ENCODE results near the gene ZFAND2A. TPM values are rescaled to one million over a fixed set of nuclear protein-coding genes. Genes with fewer than 3 reads are reported as not detected.
"Not testable (repeated sequence)": the region's sequence is repeated elsewhere in the genome, so short reads cannot be mapped to it uniquely, and the experiment has no call there.

The ZFAND2A gene
- total and polyA plus RNA-seq, 5 donors from 2014 or later: 37.2 to 95.9 (median 58.6) TPM

- H3K4me3 Mint-ChIP-seq: no peak overlapping the region
- H3K9me3 Mint-ChIP-seq: no peaks in the 10 kb centered on the region
- Histone ChIP-seq H3K4me3 (ENCODE audit: low read depth, low read length) (no peak overlapping the region), H3K4me1 (ENCODE audit: control insufficient read depth, insufficient read depth, low read length, poor library complexity, severe bottlenecking) (no peaks in the 10 kb centered on the region), H3K27ac (ENCODE audit: insufficient read depth, low read length, poor library complexity, severe bottlenecking) (no peak overlapping the region), H3K27me3 (ENCODE audit: control insufficient read depth, insufficient read depth, low read length) (no peaks in the 10 kb centered on the region), H3K9me3 (ENCODE audit: control insufficient read depth in 2 of 2, low read length in 2 of 2) (no peaks in the 10 kb centered on the region), H3K36me3 (ENCODE audit: control insufficient read depth, insufficient read depth, low read length) (no peaks in the 10 kb centered on the region)
- H3K27ac Mint-ChIP-seq: no peak overlapping the region
- no peaks in the 10 kb centered on the region for H3K27me3 Mint-ChIP-seq
- DNase-seq (no peak), ATAC-seq (ENCODE audit: low read depth in 2 of 2) (no peak)
- peaks cover 0 to 9% (median 5%) of the 10 kb centered on the region in 4 donors for H3K4me1 Mint-ChIP-seq
- no peaks in the 10 kb centered on the region for H3K36me3 Mint-ChIP-seq
These were observed 42.6 kb downstream of the ZFAND2A start for GRCh38 chr7:1117321-1117928.

GRCh38 chr7:1116383-1117008, 43.5 kb downstream of the ZFAND2A start:
- not testable (repeated sequence) for H3K27me3 Mint-ChIP-seq; H3K9me3 Mint-ChIP-seq; H3K4me3 Mint-ChIP-seq; H3K36me3 ChIP-seq (ENCODE audit: control insufficient read depth, insufficient read depth, low read length); H3K27ac Mint-ChIP-seq; DNase-seq; H3K36me3 Mint-ChIP-seq; H3K4me3 ChIP-seq (ENCODE audit: low read depth, low read length); H3K27ac ChIP-seq (ENCODE audit: insufficient read depth, low read length, poor library complexity, severe bottlenecking); H3K4me1 ChIP-seq (ENCODE audit: control insufficient read depth, insufficient read depth, low read length, poor library complexity, severe bottlenecking); H3K9me3 ChIP-seq (ENCODE audit: control insufficient read depth in 2 of 2, low read length in 2 of 2); H3K4me1 Mint-ChIP-seq; ATAC-seq (ENCODE audit: low read depth in 2 of 2); H3K27me3 ChIP-seq (ENCODE audit: control insufficient read depth, insufficient read depth, low read length)

- H3K4me1 Mint-ChIP-seq; H3K4me3 Mint-ChIP-seq; DNase-seq; H3K4me3 ChIP-seq (ENCODE audit: low read depth, low read length); H3K27ac Mint-ChIP-seq; H3K9me3 ChIP-seq (ENCODE audit: control insufficient read depth in 2 of 2, low read length in 2 of 2); H3K36me3 ChIP-seq (ENCODE audit: control insufficient read depth, insufficient read depth, low read length); H3K4me1 ChIP-seq (ENCODE audit: control insufficient read depth, insufficient read depth, low read length, poor library complexity, severe bottlenecking); H3K27ac ChIP-seq (ENCODE audit: insufficient read depth, low read length, poor library complexity, severe bottlenecking); H3K9me3 Mint-ChIP-seq; H3K36me3 Mint-ChIP-seq; H3K27me3 ChIP-seq (ENCODE audit: control insufficient read depth, insufficient read depth, low read length); H3K27me3 Mint-ChIP-seq; ATAC-seq (ENCODE audit: low read depth in 2 of 2): not testable (repeated sequence)
These were observed 44.6 kb downstream of the ZFAND2A start for GRCh38 chr7:1115171-1116045.

- Mint-ChIP-seq H3K36me3 (no peaks in the 10 kb centered on the region), H3K4me1 (peaks cover 0 to 9% (median 5%) of the 10 kb centered on the region in 4 donors), H3K27ac (no peak overlapping the region), H3K9me3 (no peaks in the 10 kb centered on the region), H3K4me3 (no peak overlapping the region), H3K27me3 (no peaks in the 10 kb centered on the region)
- H3K27ac ChIP-seq (ENCODE audit: insufficient read depth, low read length, poor library complexity, severe bottlenecking): no peak overlapping the region
- no peaks in the 10 kb centered on the region for H3K4me1 ChIP-seq (ENCODE audit: control insufficient read depth, insufficient read depth, low read length, poor library complexity, severe bottlenecking)
- no peaks in the 10 kb centered on the region for H3K9me3 ChIP-seq (ENCODE audit: control insufficient read depth in 2 of 2, low read length in 2 of 2)
- no peaks in the 10 kb centered on the region for H3K36me3 ChIP-seq (ENCODE audit: control insufficient read depth, insufficient read depth, low read length)
- H3K4me3 ChIP-seq (ENCODE audit: low read depth, low read length): no peak overlapping the region
- DNase-seq: no peak
- ATAC-seq (ENCODE audit: low read depth in 2 of 2): no peak
- H3K27me3 ChIP-seq (ENCODE audit: control insufficient read depth, insufficient read depth, low read length): no peaks in the 10 kb centered on the region
These were observed 45.5 kb downstream of the ZFAND2A start for GRCh38 chr7:1114505-1114904.

- no peaks in the 10 kb centered on the region for H3K27me3 ChIP-seq (ENCODE audit: control insufficient read depth, insufficient read depth, low read length)
- no peaks in the 10 kb centered on the region for H3K4me1 ChIP-seq (ENCODE audit: control insufficient read depth, insufficient read depth, low read length, poor library complexity, severe bottlenecking)
- Mint-ChIP-seq H3K4me3 (no peak overlapping the region), H3K4me1 (peaks cover 0 to 5% (median 4%) of the 10 kb centered on the region in 4 donors), H3K27me3 (no peaks in the 10 kb centered on the region), H3K36me3 (no peaks in the 10 kb centered on the region), H3K9me3 (no peaks in the 10 kb centered on the region), H3K27ac (no peak overlapping the region)
- ATAC-seq (ENCODE audit: low read depth in 2 of 2) (no peak), DNase-seq (no peak)
- no peak overlapping the region for H3K4me3 ChIP-seq (ENCODE audit: low read depth, low read length)
- H3K27ac ChIP-seq (ENCODE audit: insufficient read depth, low read length, poor library complexity, severe bottlenecking): no peak overlapping the region
- H3K9me3 ChIP-seq (ENCODE audit: control insufficient read depth in 2 of 2, low read length in 2 of 2): no peaks in the 10 kb centered on the region
- H3K36me3 ChIP-seq (ENCODE audit: control insufficient read depth, insufficient read depth, low read length): no peaks in the 10 kb centered on the region
These were observed 45.9 kb downstream of the ZFAND2A start for GRCh38 chr7:1114088-1114487.

GRCh38 chr7:1113548-1113885, 46.5 kb downstream of the ZFAND2A start:
- no peak overlapping the region for H3K4me3 ChIP-seq (ENCODE audit: low read depth, low read length)
- no peaks in the 10 kb centered on the region for H3K27me3 Mint-ChIP-seq
- no peak for DNase-seq
- no peaks in the 10 kb centered on the region for H3K36me3 Mint-ChIP-seq
- H3K27me3 ChIP-seq (ENCODE audit: control insufficient read depth, insufficient read depth, low read length): no peaks in the 10 kb centered on the region
- no peak overlapping the region for H3K4me3 Mint-ChIP-seq
- no peak overlapping the region for H3K27ac ChIP-seq (ENCODE audit: insufficient read depth, low read length, poor library complexity, severe bottlenecking)
- peaks cover 0 to 3% (median under 1%) of the 10 kb centered on the region in 4 donors for H3K4me1 Mint-ChIP-seq
- H3K9me3 Mint-ChIP-seq: no peaks in the 10 kb centered on the region
- no peak for ATAC-seq (ENCODE audit: low read depth in 2 of 2)
- H3K36me3 ChIP-seq (ENCODE audit: control insufficient read depth, insufficient read depth, low read length): no peaks in the 10 kb centered on the region
- no peaks in the 10 kb centered on the region for H3K4me1 ChIP-seq (ENCODE audit: control insufficient read depth, insufficient read depth, low read length, poor library complexity, severe bottlenecking)
- no peak overlapping the region for H3K27ac Mint-ChIP-seq
- H3K9me3 ChIP-seq (ENCODE audit: control insufficient read depth in 2 of 2, low read length in 2 of 2): no peaks in the 10 kb centered on the region

- Histone ChIP-seq H3K9me3 (ENCODE audit: control insufficient read depth in 2 of 2, low read length in 2 of 2) (no peaks in the 10 kb centered on the region), H3K27me3 (ENCODE audit: control insufficient read depth, insufficient read depth, low read length) (no peaks in the 10 kb centered on the region), H3K4me1 (ENCODE audit: control insufficient read depth, insufficient read depth, low read length, poor library complexity, severe bottlenecking) (no peaks in the 10 kb centered on the region), H3K4me3 (ENCODE audit: low read depth, low read length) (no peak overlapping the region), H3K27ac (ENCODE audit: insufficient read depth, low read length, poor library complexity, severe bottlenecking) (no peak overlapping the region), H3K36me3 (ENCODE audit: control insufficient read depth, insufficient read depth, low read length) (no peaks in the 10 kb centered on the region)
- H3K4me3 Mint-ChIP-seq: no peak overlapping the region
- H3K36me3 Mint-ChIP-seq: no peaks in the 10 kb centered on the region
- no peaks in the 10 kb centered on the region for H3K9me3 Mint-ChIP-seq
- H3K27me3 Mint-ChIP-seq: no peaks in the 10 kb centered on the region
- ATAC-seq (ENCODE audit: low read depth in 2 of 2): no peak
- H3K4me1 Mint-ChIP-seq: peaks cover 0 to 2% (median 0%) of the 10 kb centered on the region in 4 donors
- H3K27ac Mint-ChIP-seq: no peak overlapping the region
- DNase-seq: no peak
These were observed 47.1 kb downstream of the ZFAND2A start for GRCh38 chr7:1112625-1113547.
